HEK293T (cell line): ENCODE data around the gene NCOA7.

Source experiments
- BHLHE40 ChIP-seq: fragments of 450-650 bp; IDR thresholded peaks from 2 replicates; pipeline ENCODE4 v1.6.1; 2016; ENCODE audit warnings: mild to moderate bottlenecking, moderate library complexity, borderline replicate concordance
- ELF4 ChIP-seq: fragments of 450-650 bp; IDR thresholded peaks from 2 replicates; pipeline ENCODE4 v1.6.1; 2017; ENCODE audit warnings: antibody characterized with exemption
- FOXK2 ChIP-seq: fragments of 450-650 bp; IDR thresholded peaks from 2 replicates; pipeline ENCODE4 v1.6.1; 2016; ENCODE audit warnings: mild to moderate bottlenecking
- FOXM1 ChIP-seq: fragments of 450-650 bp; IDR thresholded peaks from 2 replicates; pipeline ENCODE4 v1.6.1; 2017; ENCODE audit warnings: mild to moderate bottlenecking, borderline replicate concordance
- LEF1 ChIP-seq: fragments of 450-650 bp; IDR thresholded peaks from 2 replicates; pipeline ENCODE4 v1.6.1; 2017; ENCODE audit warnings: mild to moderate bottlenecking, borderline replicate concordance
- TARDBP ChIP-seq: fragments of 450-650 bp; IDR thresholded peaks from 2 replicates; pipeline ENCODE4 v1.6.1; 2016

DNA sequence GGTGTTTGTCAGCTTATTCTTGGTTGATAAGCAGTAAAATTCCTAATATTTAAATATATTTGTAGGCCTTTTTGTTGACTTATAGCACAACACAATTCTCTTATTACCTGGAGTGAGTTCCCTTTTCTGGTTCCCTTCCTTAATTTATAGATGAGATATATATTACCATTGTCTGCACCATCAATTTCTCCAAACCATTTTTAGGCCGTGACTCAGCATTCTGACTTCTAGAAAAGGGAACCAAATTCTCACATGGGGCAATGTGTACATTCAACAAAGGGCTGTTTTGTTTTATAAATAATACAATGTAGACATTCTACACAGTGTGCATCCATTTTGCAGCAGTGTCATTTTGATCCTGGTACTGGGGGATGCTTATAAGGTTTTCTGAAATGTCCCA is 52.8 kb downstream of the NCOA7 start:
- TF ChIP-seq BHLHE40, result no peak
- no peak for TF ChIP-seq FOXM1
- TF ChIP-seq ELF4, result no peak
- TF ChIP-seq LEF1, result no peak
- no peak for TF ChIP-seq TARDBP
- no peak for TF ChIP-seq FOXK2
